SK-N-SH treated with all-trans-retinoic acid at 6 μM for 48 hours (cell line): ENCODE data around the gene TOMM34.

Experiments used
- ATAC-seq: fragments of 200-7000 bp; cut with Tn5 transposase; 3 replicates; pipeline ENCODE4 v1.9.1; 2020; ENCODE audit warnings: mild to moderate bottlenecking, moderate library complexity
- ARNTL ChIP-seq: fragments of 450-650 bp; formaldehyde crosslinking; IDR thresholded peaks from 2 replicates; pipeline ENCODE4 v1.5.0; 2020; ENCODE audit warnings: low read depth, mild to moderate bottlenecking, moderate library complexity, borderline replicate concordance
- CREB5 ChIP-seq: fragments of 250-450 bp; sonication (Bioruptor Pico); IDR thresholded peaks from 2 replicates; pipeline ENCODE4 v1.5.1; 2020; ENCODE audit warnings: low read depth, mild to moderate bottlenecking, moderate library complexity
- CSDC2 ChIP-seq: fragments of 250-450 bp; sonication (Bioruptor Pico); IDR thresholded peaks from 2 replicates; pipeline ENCODE4 v1.5.0; 2020; ENCODE audit warnings: mild to moderate bottlenecking, moderate library complexity
- CSRNP3 ChIP-seq: fragments of 250-450 bp; sonication (Bioruptor Pico); IDR thresholded peaks from 2 replicates; pipeline ENCODE4 v1.5.1; 2021; ENCODE audit warnings: mild to moderate bottlenecking, moderate library complexity
- GLIS3 ChIP-seq: fragments of 250-450 bp; sonication (Bioruptor Pico); IDR thresholded peaks from 2 replicates; pipeline ENCODE4 v1.5.0; 2020; ENCODE audit warnings: mild to moderate bottlenecking, moderate library complexity
- OSR1 ChIP-seq: fragments of 250-450 bp; sonication (Bioruptor Pico); IDR thresholded peaks from 2 replicates; pipeline ENCODE4 v1.8.0; 2022; ENCODE audit warnings: moderate library complexity, mild to moderate bottlenecking, inconsistent platforms
- PATZ1 ChIP-seq: fragments of 250-450 bp; sonication (Bioruptor Pico); IDR thresholded peaks from 2 replicates; pipeline ENCODE4 v1.8.0; 2020; ENCODE audit warnings: mild to moderate bottlenecking, moderate library complexity, borderline replicate concordance
- PPARA ChIP-seq: fragments of 250-450 bp; sonication (Bioruptor Pico); IDR thresholded peaks from 2 replicates; pipeline ENCODE4 v1.5.0; 2020; ENCODE audit warnings: mild to moderate bottlenecking, borderline replicate concordance
- SNAI2 ChIP-seq: fragments of 250-450 bp; sonication (Bioruptor Pico); IDR thresholded peaks from 2 replicates; pipeline ENCODE4 v1.5.0; 2020; ENCODE audit warnings: mild to moderate bottlenecking, moderate library complexity
- TCF4 ChIP-seq: fragments of 250-450 bp; sonication (Bioruptor Pico); IDR thresholded peaks from 2 replicates; pipeline ENCODE4 v1.8.0; 2021; ENCODE audit warnings: mild to moderate bottlenecking, moderate library complexity, borderline replicate concordance
- TOX ChIP-seq: fragments of 250-450 bp; sonication (Bioruptor Pico); IDR thresholded peaks from 2 replicates; pipeline ENCODE4 v1.8.0; 2021; ENCODE audit warnings: mild to moderate bottlenecking, moderate library complexity, borderline replicate concordance
- ZFP30 ChIP-seq: fragments of 450-650 bp; formaldehyde crosslinking; IDR thresholded peaks from 2 replicates; pipeline ENCODE4 v1.5.0; 2022; ENCODE audit warnings: mild to moderate bottlenecking, moderate library complexity
- ZNF70 ChIP-seq: fragments of 450-650 bp; formaldehyde crosslinking; IDR thresholded peaks from 2 replicates; pipeline ENCODE4 v1.5.0; 2020; ENCODE audit warnings: mild to moderate bottlenecking, moderate library complexity
- ZNF8 ChIP-seq: fragments of 450-650 bp; formaldehyde crosslinking; IDR thresholded peaks from 2 replicates; pipeline ENCODE4 v1.5.0; 2020; ENCODE audit warnings: mild to moderate bottlenecking, moderate library complexity
- TF ChIP-seq, protein P1 (sequence below): fragments of 250-450 bp; sonication (Bioruptor Pico); IDR thresholded peaks from 2 replicates; pipeline ENCODE4 v1.5.0; 2020; ENCODE audit warnings: mild to moderate bottlenecking, moderate library complexity

The TOMM34 gene

GRCh38 chr20:44911264-44911921 lies 48.8 kb downstream of the TOMM34 start:
- TF ChIP-seq TOX (no peak), ARNTL (CRISPR knock-in tag) (no peak), ZFP30 (CRISPR knock-in tag) (no peak), CSDC2 (CRISPR knock-in tag) (no peak)
- peak; percentile 14; the same call in 2 of the 3 replicates for ATAC-seq

DNA sequence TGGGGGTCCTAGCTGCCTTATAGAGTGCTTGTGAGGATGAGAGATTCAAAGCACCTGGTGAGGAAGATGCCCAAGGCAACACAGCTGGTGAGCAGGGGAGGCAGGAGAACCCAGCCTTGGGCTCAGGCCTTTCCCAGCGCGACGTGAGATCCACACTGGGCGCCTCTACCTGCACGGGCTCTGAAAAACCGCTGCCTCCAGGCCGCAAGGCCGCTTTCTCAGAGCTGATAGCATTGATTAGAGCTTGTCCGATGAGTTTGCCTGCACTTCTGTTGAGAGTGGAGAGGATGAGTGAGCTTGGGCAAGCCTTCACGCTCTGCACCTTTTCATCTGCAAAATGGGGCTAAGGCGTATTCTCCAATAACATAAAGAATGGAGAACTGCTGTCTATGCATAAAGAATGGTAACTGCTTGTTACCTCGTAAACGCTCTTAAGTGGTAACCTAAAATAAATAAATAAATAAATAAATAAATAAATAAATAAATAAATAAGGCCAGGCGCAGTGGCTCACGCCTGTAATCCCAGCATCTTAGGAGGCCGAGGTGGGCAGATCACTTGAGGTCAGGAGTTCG lies 49.4 kb downstream of the TOMM34 start:
- peak; percentile 25 for ATAC-seq
- TF ChIP-seq TOX = no peak
- no peak for TF ChIP-seq ZFP30 (CRISPR knock-in tag)
- TF ChIP-seq CSRNP3 (CRISPR knock-in tag) = no peak
- no peak for TF ChIP-seq ZNF70 (CRISPR knock-in tag)
- no peak for TF ChIP-seq SNAI2
- TF ChIP-seq ARNTL (CRISPR knock-in tag) = no peak
- TF ChIP-seq, protein P1, sequence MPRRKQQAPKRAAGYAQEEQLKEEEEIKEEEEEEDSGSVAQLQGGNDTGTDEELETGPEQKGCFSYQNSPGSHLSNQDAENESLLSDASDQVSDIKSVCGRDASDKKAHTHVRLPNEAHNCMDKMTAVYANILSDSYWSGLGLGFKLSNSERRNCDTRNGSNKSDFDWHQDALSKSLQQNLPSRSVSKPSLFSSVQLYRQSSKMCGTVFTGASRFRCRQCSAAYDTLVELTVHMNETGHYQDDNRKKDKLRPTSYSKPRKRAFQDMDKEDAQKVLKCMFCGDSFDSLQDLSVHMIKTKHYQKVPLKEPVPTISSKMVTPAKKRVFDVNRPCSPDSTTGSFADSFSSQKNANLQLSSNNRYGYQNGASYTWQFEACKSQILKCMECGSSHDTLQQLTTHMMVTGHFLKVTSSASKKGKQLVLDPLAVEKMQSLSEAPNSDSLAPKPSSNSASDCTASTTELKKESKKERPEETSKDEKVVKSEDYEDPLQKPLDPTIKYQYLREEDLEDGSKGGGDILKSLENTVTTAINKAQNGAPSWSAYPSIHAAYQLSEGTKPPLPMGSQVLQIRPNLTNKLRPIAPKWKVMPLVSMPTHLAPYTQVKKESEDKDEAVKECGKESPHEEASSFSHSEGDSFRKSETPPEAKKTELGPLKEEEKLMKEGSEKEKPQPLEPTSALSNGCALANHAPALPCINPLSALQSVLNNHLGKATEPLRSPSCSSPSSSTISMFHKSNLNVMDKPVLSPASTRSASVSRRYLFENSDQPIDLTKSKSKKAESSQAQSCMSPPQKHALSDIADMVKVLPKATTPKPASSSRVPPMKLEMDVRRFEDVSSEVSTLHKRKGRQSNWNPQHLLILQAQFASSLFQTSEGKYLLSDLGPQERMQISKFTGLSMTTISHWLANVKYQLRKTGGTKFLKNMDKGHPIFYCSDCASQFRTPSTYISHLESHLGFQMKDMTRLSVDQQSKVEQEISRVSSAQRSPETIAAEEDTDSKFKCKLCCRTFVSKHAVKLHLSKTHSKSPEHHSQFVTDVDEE (CRISPR knock-in tag) = no peak
- TF ChIP-seq PPARA (CRISPR knock-in tag) = no peak
- TF ChIP-seq OSR1 (CRISPR knock-in tag) = no peak
- no peak for TF ChIP-seq TCF4 (CRISPR knock-in tag)
- TF ChIP-seq ZNF8 (CRISPR knock-in tag) = no peak
- TF ChIP-seq CSDC2 (CRISPR knock-in tag) = no peak
- no peak for TF ChIP-seq CREB5 (CRISPR knock-in tag)
- no peak for TF ChIP-seq GLIS3 (CRISPR knock-in tag)

- peak; percentile 94 for ATAC-seq
- TF ChIP-seq OSR1 (CRISPR knock-in tag) (no peak), PATZ1 (CRISPR knock-in tag) (peak; percentile 56; the same call in 1 of the 2 replicates), CSRNP3 (CRISPR knock-in tag) (peak; percentile 49; the same call in 1 of the 2 replicates), PPARA (CRISPR knock-in tag) (no peak), GLIS3 (CRISPR knock-in tag) (0 out of 2 replicates have a peak, but pooled peaks have one; percentile 45), CSDC2 (CRISPR knock-in tag) (no peak)
- TF ChIP-seq, protein P1 (CRISPR knock-in tag) = no peak
Observed at GRCh38 chr20:44909872-44910689, 50.1 kb downstream of the TOMM34 start, which contains the start of gene PABPC1L. PABPC1L (plus strand) TSS chr20:44910060; CDS start chr20:44910144, 84 bp downstream.
